NT2/D1 (cell line): Measurements from ENCODE around the gene TENM4.

Source experiments
- SUZ12 ChIP-seq: IDR thresholded peaks from 2 replicates; pipeline ENCODE4 v1.6.1; 2011; ENCODE audit not compliant: insufficient read length, insufficient read depth; ENCODE audit errors: extremely low read depth
- YY1 ChIP-seq: IDR thresholded peaks from 2 replicates; pipeline ENCODE4 v1.6.1; 2011; ENCODE audit not compliant: insufficient read length, insufficient read depth
- ZNF274 ChIP-seq: IDR thresholded peaks from 2 replicates; pipeline ENCODE4 v1.6.1; 2011; ENCODE audit warnings: mild to moderate bottlenecking, low read depth, low read length

DNA sequence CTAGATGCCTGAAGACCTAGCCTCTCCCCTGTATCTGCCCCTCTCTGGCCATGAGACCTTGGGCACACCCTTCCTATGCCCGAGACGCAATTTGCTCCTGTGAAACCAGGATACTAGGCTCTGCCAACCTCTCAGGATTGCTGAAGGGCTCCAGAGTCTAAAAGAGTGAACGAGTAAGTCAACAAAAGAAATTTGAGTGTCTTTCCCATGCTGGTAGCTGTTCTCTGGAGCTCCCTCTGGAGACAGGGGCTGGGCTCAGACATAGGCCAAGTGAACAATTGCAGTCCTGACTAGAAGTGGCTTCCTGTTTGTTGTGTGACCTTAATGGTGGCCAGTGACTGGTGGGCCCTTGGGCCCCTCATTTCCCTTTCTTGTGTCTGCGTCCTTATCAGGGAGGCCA is 677.2 kb downstream of the TENM4 start:
- TF ChIP-seq ZNF274 = no peak
- TF ChIP-seq SUZ12 = no peak
- no peak for TF ChIP-seq YY1
